KOPT-K1 (cell line): Measurements from ENCODE around the gene CDK12.
A peak's percentile ranks its signal among the peaks of the same experiment; 100 is the strongest.
"Not testable (repeated sequence)": the region's sequence is repeated elsewhere in the genome, so short reads cannot be mapped to it uniquely, and the experiment has no call there.

Experiments
- H3K27ac ChIP-seq: fragments of 200-600 bp; sonication (generic); 2 replicates; pipeline ENCODE4 v1.5.1; 2016; ENCODE audit warnings: antibody characterized with exemption, mild to moderate bottlenecking, low read depth, low read length; ENCODE audit not compliant: poor library complexity, severe bottlenecking
- H3K36me3 ChIP-seq: fragments of 200-600 bp; sonication (generic); 2 replicates; pipeline ENCODE4 v1.5.1; 2017; ENCODE audit warnings: antibody characterized with exemption, mild to moderate bottlenecking, low read length, moderate library complexity; ENCODE audit not compliant: insufficient read depth
- H3K9me3 ChIP-seq: fragments of 200-600 bp; sonication (generic); 2 replicates; pipeline ENCODE4 v1.5.1; 2017; ENCODE audit warnings: antibody characterized with exemption, low read length, mild to moderate bottlenecking; ENCODE audit not compliant: insufficient read depth, poor library complexity, severe bottlenecking

Gene CDK12

DNA sequence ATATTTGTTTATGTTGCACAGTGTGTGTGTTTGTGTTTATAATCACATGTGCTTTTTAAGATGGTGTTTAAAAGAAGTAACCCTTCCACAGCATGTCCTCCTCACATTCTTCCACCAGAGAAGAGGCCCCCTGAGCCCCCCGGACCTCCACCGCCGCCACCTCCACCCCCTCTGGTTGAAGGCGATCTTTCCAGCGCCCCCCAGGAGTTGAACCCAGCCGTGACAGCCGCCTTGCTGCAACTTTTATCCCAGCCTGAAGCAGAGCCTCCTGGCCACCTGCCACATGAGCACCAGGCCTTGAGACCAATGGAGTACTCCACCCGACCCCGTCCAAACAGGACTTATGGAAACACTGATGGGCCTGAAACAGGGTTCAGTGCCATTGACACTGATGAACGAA lies 69.2 kb downstream of the CDK12 start:
- Histone ChIP-seq H3K36me3 (peaks cover 89% of the 10 kb centered on the region), H3K9me3 (no peaks in the 10 kb centered on the region), H3K27ac (no peak overlapping the region)

DNA sequence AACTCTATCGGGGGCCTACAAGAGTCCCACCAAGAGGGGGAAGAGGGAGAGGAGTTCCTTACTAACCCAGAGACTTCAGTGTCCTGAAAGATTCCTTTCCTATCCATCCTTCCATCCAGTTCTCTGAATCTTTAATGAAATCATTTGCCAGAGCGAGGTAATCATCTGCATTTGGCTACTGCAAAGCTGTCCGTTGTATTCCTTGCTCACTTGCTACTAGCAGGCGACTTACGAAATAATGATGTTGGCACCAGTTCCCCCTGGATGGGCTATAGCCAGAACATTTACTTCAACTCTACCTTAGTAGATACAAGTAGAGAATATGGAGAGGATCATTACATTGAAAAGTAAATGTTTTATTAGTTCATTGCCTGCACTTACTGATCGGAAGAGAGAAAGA lies 70.0 kb downstream of the CDK12 start:
- H3K27ac ChIP-seq = no peak overlapping the region
- H3K9me3 ChIP-seq = no peaks in the 10 kb centered on the region
- peaks cover 89% of the 10 kb centered on the region for H3K36me3 ChIP-seq

GRCh38 chr17:39533891-39534290 lies 72.6 kb downstream of the CDK12 start:
- H3K36me3 ChIP-seq = peaks cover 62% of the 10 kb centered on the region
- no peak overlapping the region for H3K27ac ChIP-seq
- no peaks in the 10 kb centered on the region for H3K9me3 ChIP-seq

DNA sequence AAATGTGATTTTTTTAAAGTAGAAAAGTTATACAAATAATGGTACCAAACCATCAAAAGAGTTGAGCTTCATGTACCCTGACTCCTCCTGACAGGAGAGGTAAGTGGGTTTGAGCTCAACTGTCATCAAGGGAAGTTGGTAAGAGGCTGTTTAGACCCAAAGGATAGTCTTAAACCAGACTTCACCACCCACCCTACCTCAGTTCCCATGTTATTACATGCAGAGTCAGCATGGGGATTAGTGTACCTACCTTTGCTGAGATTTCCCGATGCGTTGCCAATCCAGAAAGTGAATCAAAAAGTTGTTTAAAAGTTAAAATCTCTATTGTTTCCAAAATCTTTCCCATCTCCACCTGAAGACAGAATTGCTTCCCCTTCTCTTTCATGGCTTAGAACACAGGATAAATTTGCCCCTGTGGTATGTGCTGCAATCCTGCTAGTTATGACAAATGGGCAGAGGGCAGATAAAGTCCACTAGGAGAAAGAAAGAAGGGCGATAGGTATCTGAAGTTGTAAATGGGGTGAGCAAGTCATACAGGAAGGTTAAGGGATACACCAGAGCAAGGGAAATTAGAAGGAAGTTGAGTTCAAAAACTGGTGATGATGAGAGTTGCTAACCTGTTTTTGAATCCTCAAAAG lies 73.6 kb downstream of the CDK12 start:
- no peak overlapping the region for H3K27ac ChIP-seq
- H3K36me3 ChIP-seq = peaks cover 52% of the 10 kb centered on the region
- H3K9me3 ChIP-seq = no peaks in the 10 kb centered on the region

DNA sequence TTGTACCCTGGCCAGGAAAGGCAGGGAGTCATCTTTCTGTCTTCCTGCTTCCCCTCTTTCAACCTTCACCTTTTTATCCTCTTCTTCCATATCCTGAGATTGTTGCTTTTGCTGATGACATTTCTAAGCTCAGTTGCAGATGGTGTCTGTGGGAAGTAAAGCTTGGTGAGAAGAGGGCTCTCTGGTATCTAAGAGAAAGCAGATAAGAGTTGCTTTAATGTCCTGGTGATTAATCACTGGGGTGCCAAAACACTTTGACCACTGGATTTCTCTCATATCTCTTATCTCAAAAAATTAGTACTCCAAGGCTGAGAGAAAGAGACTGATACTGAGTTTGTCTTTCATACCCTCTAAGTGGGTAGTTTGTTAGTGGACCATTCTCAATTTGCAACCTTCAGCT lies 75.2 kb downstream of the CDK12 start:
- Histone ChIP-seq H3K9me3 (no peaks in the 10 kb centered on the region), H3K27ac (no peak overlapping the region), H3K36me3 (peaks cover 36% of the 10 kb centered on the region)

- peaks cover 32% of the 10 kb centered on the region for H3K36me3 ChIP-seq
- H3K9me3 ChIP-seq, H3K27ac ChIP-seq: not testable (repeated sequence)
Observed at GRCh38 chr17:39537364-39537763, 76.1 kb downstream of the CDK12 start.

DNA sequence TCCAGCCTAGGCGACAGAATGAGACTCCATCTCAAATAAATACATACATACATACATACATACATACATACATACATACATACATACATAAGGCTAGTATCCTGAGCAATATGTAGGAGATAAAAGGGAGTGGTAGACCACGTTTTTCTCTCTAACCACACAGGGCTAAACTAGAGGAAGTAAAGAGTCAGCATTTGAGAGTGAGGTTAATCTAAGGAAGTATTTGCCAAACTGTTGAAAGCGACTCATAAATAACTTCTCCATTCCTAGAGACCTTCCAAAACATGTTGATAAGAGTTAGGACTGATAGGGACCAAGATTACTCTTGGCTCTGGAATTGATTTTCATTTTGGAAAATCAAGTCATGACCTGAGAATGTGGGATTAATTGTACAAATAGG lies 77.6 kb downstream of the CDK12 start:
- Histone ChIP-seq H3K27ac (peak overlapping the region; percentile 67), H3K36me3 (peaks cover 17% of the 10 kb centered on the region), H3K9me3 (no peaks in the 10 kb centered on the region)

DNA sequence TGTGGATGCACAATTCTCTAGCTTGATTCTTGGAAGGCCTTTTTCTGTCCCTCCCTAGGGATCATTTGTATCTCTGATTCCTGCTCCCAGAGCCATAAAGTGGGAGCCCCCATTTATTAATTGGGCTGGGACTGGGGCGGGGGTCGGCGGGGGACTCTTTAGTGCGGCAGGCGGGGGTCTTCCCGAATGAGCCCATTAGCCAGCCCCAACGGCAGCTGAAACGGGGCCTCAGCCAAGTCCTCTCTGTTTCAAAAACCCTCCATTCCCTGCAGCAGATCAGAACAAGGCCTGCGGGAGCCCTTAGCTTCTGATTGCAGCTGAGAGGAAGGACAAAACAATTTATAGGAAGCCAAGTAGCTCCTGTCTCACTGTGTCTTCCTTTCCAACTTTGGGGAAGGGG lies 79.3 kb downstream of the CDK12 start:
- Histone ChIP-seq H3K36me3 (peaks cover 18% of the 10 kb centered on the region), H3K27ac (no peak overlapping the region), H3K9me3 (no peaks in the 10 kb centered on the region)

GRCh38 chr17:39541652-39542051 lies 80.4 kb downstream of the CDK12 start:
- Histone ChIP-seq H3K36me3 (peaks cover 17% of the 10 kb centered on the region), H3K9me3 (no peaks in the 10 kb centered on the region), H3K27ac (no peak overlapping the region)

DNA sequence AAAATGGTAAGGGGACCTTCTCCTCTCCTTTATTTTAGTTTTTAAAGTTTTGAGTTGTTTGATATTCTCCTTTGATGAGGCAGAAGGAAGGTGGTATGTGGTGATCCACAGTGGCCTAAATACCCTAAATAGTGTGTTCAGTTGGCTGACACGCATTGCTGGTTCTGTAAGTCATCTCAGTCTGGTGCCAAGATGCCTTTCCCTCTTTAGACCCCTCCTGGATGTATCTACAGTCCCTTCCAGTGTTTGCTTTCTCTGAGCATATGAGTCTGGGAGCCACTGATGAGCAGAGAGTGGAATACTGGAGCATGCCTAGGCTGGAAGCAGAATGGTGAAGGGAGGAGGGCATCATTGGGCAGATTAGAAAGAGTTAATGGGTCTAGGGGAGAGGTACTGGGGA lies 81.9 kb downstream of the CDK12 start:
- Histone ChIP-seq H3K36me3 (peaks cover 33% of the 10 kb centered on the region), H3K9me3 (no peaks in the 10 kb centered on the region), H3K27ac (no peak overlapping the region)

GRCh38 chr17:39543664-39544063 lies 82.4 kb downstream of the CDK12 start:
- Histone ChIP-seq H3K36me3 (peaks cover 38% of the 10 kb centered on the region), H3K9me3 (no peaks in the 10 kb centered on the region), H3K27ac (no peak overlapping the region)

DNA sequence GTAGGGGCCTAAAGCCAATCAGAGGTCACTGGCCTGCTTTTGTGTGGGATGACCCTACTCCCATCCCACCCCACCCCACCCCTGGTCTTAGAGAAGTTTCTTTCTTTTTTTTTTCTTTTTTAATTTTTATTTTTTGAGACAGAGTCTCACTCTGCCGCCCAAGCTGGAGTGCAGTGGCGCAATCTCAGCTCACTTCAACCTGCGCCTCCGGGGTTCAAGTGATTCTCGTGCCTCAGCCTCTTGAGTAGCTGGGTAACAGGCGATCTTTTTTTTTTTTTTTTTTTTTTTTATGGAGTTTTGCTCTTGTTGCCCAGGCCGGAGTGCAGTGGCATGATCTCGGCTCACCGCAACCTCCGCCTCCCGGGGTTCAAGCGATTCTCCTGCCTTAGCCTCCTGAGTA lies 83.1 kb downstream of the CDK12 start:
- H3K36me3 ChIP-seq = peaks cover 45% of the 10 kb centered on the region
- H3K9me3 ChIP-seq, H3K27ac ChIP-seq: not testable (repeated sequence)

DNA sequence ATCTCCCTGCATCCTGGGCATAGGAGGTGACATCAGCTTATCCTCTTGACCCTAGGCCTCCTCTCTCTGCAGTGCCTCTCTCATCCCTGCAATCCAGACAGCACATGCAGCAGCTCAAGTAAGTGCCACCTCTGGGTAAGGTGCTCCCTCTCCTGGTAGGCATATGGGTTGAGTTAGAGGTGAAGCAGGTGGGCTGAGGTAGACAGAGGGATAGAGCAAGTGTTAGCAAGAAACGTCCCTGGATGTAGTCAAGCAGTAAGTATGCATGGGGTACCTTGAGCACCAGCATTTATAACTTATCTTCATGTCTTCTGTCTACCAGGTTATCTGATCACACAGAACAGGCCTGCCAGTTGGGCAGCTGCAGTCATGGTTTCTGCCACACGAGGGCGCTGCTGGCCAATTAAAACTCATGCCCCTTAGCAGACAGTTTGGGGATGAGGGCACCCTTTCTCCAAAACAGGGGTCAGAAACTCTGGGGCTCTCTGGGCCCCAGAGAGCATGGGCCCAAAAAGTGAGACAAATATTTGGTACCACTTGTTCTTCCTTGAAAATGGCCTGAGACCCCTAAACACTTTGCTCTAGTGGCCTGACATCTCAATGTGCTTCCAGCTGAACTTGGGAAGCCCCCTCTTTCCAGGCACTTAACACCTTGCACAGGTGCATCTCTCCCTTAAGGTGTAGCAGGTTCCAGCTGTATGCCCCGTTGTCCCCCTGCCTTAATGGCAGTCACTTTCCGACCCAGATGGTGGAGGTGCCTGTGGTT lies 86.6 kb downstream of the CDK12 start:
- H3K27ac ChIP-seq = no peak overlapping the region
- H3K9me3 ChIP-seq = no peaks in the 10 kb centered on the region
- peaks cover 74% of the 10 kb centered on the region for H3K36me3 ChIP-seq

GRCh38 chr17:39548494-39549225 lies 87.4 kb downstream of the CDK12 start:
- peaks cover 81% of the 10 kb centered on the region for H3K36me3 ChIP-seq
- H3K27ac ChIP-seq = no peak overlapping the region
- no peaks in the 10 kb centered on the region for H3K9me3 ChIP-seq

DNA sequence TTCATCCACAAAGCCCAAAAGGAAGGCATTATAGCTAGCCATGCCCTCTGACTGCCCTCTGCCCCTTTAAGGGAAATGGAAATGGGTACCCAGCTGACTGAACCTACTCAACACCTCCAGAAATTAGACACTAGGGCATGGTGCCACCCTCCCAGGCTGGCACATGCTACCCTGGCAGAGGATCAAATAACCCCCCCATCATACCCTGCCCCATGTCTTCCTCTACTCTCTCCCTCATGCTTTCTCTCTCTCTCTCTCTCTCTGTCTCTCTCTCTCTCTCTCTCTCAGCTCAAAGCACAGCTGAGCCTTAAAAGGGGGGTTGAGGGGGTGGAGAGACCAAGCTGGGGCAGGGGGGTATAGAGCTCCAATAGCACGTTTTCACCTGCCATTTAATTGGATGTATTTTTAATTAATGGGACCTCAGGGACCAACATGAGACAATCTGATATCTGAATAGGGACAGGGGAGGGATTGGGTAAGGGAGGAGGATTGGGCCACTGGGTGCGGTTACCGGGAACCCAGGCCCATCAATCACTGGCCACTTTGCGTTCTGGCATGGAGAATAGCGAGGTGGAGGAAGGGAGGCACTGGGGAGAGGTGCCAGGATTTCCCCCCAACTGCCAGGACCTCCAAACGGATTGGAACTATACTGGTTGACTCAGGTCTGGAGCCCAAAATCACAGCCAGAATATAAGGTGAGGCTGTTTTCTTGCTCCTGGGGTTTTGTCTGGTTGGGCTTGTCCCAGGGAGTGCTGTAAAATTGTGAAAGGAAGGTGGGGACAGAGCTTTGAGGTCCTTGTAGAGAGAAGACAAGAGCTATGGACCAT lies 88.7 kb downstream of the CDK12 start:
- H3K27ac ChIP-seq = no peak overlapping the region
- H3K9me3 ChIP-seq = no peaks in the 10 kb centered on the region
- peaks cover 87% of the 10 kb centered on the region for H3K36me3 ChIP-seq
